ENCODE results near the gene CCDC112. TPM values are rescaled to one million over a fixed set of nuclear protein-coding genes. Genes with fewer than 3 reads are reported as not detected.

CCDC112 gene
- total and polyA plus RNA-seq, 2 donors (not counting 3 experiments of a cell fraction or from before 2014, with no cell fraction given): 2.4 to 9.6 TPM

DNA sequence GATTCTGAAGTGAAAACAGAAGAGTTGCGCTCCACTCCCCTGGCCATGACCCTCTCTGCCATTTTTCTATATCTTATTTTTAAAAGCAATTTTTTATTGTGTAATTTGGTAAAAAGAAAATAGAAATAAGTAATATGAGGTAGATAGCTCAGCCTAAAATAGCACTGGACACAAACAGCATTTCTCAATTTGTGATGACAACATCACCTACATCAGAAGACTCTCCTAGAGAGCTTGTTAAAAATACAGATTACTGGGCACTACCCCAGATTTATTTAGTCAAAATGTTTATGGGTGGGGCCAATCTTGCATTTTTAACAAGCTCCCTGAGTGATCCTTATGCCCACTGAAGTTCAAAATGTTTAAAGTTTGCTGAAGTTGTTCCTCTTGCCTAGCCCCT lies 40.5 kb upstream of the CCDC112 start:
- Histone ChIP-seq H3K27ac (ENCODE audit: insufficient read depth, low read depth, low read length) (no peak overlapping the region), H3K4me3 (replicated peaks in 1 of 3; ENCODE audit: insufficient read depth in 1 of 3, low read depth in 1 of 3, low read length in 3 of 3) (no peak overlapping the region), H3K27me3 (ENCODE audit: control insufficient read depth in 2 of 2, insufficient read depth in 2 of 2, low read length in 2 of 2) (no peaks in the 10 kb centered on the region), H3K36me3 (ENCODE audit: control insufficient read depth in 2 of 2, extremely low read depth in 1 of 2, insufficient read depth in 2 of 2, low read length in 2 of 2) (no peaks in the 10 kb centered on the region), H3K79me2 (ENCODE audit: control insufficient read depth, insufficient read depth, low read length) (no peaks in the 10 kb centered on the region), H3K4me2 (ENCODE audit: insufficient read depth, low read length) (no peak overlapping the region), H3K9me1 (replicated peaks; ENCODE audit: control insufficient read depth, extremely low read depth, insufficient read depth, low read length) (no peaks in the 10 kb centered on the region), H3K9me3 (replicated peaks; ENCODE audit: control insufficient read depth, insufficient read depth, low read length) (no peaks in the 10 kb centered on the region), H2AFZ (ENCODE audit: low read depth, low read length) (no peak overlapping the region), H4K20me1 (replicated peaks; ENCODE audit: control insufficient read depth, extremely low read depth, insufficient read depth, low read length) (no peaks in the 10 kb centered on the region), H3K9ac (replicated peaks; ENCODE audit: extremely low read depth, insufficient read depth, low read length) (no peak overlapping the region), H3K4me1 (ENCODE audit: control insufficient read depth, extremely low read depth, insufficient read depth, low read length) (no peaks in the 10 kb centered on the region)
- POLR2A ChIA-PET: no interaction called here
- TF ChIP-seq FOS (IDR thresholded peaks at IDR 0.05; ENCODE audit: borderline replicate concordance, insufficient read depth, low read length): no peak
- TF ChIP-seq MYC (IDR thresholded peaks at IDR 0.05; ENCODE audit: low read depth, low read length): no peak
- no peak for TF ChIP-seq GATA2 (IDR thresholded peaks at IDR 0.05; ENCODE audit: insufficient read depth, insufficient read length, low read depth, low read length)
- TF ChIP-seq POLR2AphosphoS5 (IDR thresholded peaks at IDR 0.05; ENCODE audit: insufficient read depth, low read depth, low read length): no peak
- FAIRE-seq: no peak
- CTCF ChIA-PET: interaction anchor here (0.8 to 1.1 kb wide), 2 partner anchors 12 to 18 kb away, joined by 3 to 4 read pairs; no protein-coding TSS in a partner anchor
- DNase-seq (ENCODE audit: low read depth, low spot score): no peak
- no TSS peak for BruUV-seq (replicated peaks)
- dilution Hi-C loops (cut with MboI; ENCODE audit: extremely low pct_ligation_motif_present, low sequenced_read_pairs) (no loop called here), intact Hi-C loops (cut with micrococcal nuclease) (no loop called here)

DNA sequence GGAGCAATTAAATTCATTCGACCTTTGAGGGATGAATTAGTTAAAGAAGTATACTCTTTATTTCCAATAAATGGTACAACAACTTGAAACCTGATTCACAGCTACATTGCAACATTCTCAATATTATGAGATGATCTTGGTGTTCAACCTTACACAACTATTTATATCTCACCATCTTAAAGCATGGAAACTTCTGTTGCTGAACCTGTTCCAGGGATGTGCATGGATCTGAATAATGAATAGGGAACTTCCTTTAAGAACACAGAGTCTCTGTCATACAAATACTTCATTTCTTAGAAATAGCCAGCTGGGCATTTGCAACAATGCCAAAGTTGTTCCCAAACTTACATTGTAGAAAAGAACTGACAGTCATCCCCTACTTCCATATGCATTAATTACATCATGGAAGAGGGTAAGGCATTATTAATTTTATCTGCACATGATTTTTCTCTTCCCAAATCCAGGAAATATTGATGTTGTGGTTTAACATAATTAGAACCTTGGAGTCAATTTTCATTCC lies 39.8 kb upstream of the CCDC112 start:
- FAIRE-seq (no peak), DNase-seq (ENCODE audit: low read depth, low spot score) (no peak)
- H3K4me3 ChIP-seq (replicated peaks in 1 of 3; ENCODE audit: insufficient read depth in 1 of 3, low read depth in 1 of 3, low read length in 3 of 3): no peak overlapping the region
- dilution Hi-C loops (cut with MboI; ENCODE audit: extremely low pct_ligation_motif_present, low sequenced_read_pairs): no loop called here
- no peak overlapping the region for H3K4me2 ChIP-seq (ENCODE audit: insufficient read depth, low read length)
- H3K9ac ChIP-seq (replicated peaks; ENCODE audit: extremely low read depth, insufficient read depth, low read length): no peak overlapping the region
- H3K9me1 ChIP-seq (replicated peaks; ENCODE audit: control insufficient read depth, extremely low read depth, insufficient read depth, low read length): no peaks in the 10 kb centered on the region
- H3K79me2 ChIP-seq (ENCODE audit: control insufficient read depth, insufficient read depth, low read length): no peaks in the 10 kb centered on the region
- H3K4me1 ChIP-seq (ENCODE audit: control insufficient read depth, extremely low read depth, insufficient read depth, low read length): no peaks in the 10 kb centered on the region
- no peak overlapping the region for H2AFZ ChIP-seq (ENCODE audit: low read depth, low read length)
- H3K9me3 ChIP-seq (replicated peaks; ENCODE audit: control insufficient read depth, insufficient read depth, low read length): no peaks in the 10 kb centered on the region
- CTCF ChIA-PET: interaction anchor here (1.1 kb wide), 1 partner anchor 13 kb away, joined by 4 read pairs; no protein-coding TSS in a partner anchor
- H3K27ac ChIP-seq (ENCODE audit: insufficient read depth, low read depth, low read length): no peak overlapping the region
- H3K27me3 ChIP-seq (ENCODE audit: control insufficient read depth in 2 of 2, insufficient read depth in 2 of 2, low read length in 2 of 2): no peaks in the 10 kb centered on the region
- no peaks in the 10 kb centered on the region for H4K20me1 ChIP-seq (replicated peaks; ENCODE audit: control insufficient read depth, extremely low read depth, insufficient read depth, low read length)
- BruUV-seq (replicated peaks): no TSS peak
- POLR2A ChIA-PET: no interaction called here
- no peaks in the 10 kb centered on the region for H3K36me3 ChIP-seq (ENCODE audit: control insufficient read depth in 2 of 2, extremely low read depth in 1 of 2, insufficient read depth in 2 of 2, low read length in 2 of 2)
- intact Hi-C loops (cut with micrococcal nuclease): no loop called here
- no peak for TF ChIP-seq GATA2 (IDR thresholded peaks at IDR 0.05; ENCODE audit: insufficient read depth, insufficient read length, low read depth, low read length)
- TF ChIP-seq JUN (IDR thresholded peaks at IDR 0.05; ENCODE audit: borderline replicate concordance, insufficient read depth, insufficient read length, low read depth): no peak
- TF ChIP-seq, protein P1, sequence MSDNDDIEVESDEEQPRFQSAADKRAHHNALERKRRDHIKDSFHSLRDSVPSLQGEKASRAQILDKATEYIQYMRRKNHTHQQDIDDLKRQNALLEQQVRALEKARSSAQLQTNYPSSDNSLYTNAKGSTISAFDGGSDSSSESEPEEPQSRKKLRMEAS (IDR thresholded peaks at IDR 0.05; ENCODE audit: insufficient read depth, insufficient read length): no peak
- no peak for TF ChIP-seq EZH2 (IDR thresholded peaks at IDR 0.05; ENCODE audit: borderline replicate concordance, low read depth, low read length, severe bottlenecking)
- no peak for TF ChIP-seq FOS (IDR thresholded peaks at IDR 0.05; ENCODE audit: borderline replicate concordance, insufficient read depth, low read length)
- TF ChIP-seq POLR2A (IDR thresholded peaks at IDR 0.05; ENCODE audit: low read depth, low read length): no peak
- TF ChIP-seq MYC (IDR thresholded peaks at IDR 0.05; ENCODE audit: low read depth, low read length): no peak

Measured in endothelial cell of umbilical vein (primary cell).